CD4-positive, alpha-beta T cell treated with Interleukin-2 at 100 ng/mL for 4 hours (primary cell): ENCODE data around the gene TRIM52.
A peak's percentile ranks its signal among the peaks of the same experiment; 100 is the strongest.

Experiments
- DNase-seq: peaks from one replicate; pipeline ENCODE4 v3.0.0-alpha.2; 2020; ENCODE audit warnings: low spot score

The TRIM52 gene

GRCh38 chr5:181258576-181258975 is 2.4 kb downstream of the TRIM52 start:
- no peak for DNase-seq

GRCh38 chr5:181255836-181256578 is 4.9 kb downstream of the TRIM52 start:
- DNase-seq: no peak

GRCh38 chr5:181255276-181255675 is 5.7 kb downstream of the TRIM52 start:
- no peak for DNase-seq

DNA sequence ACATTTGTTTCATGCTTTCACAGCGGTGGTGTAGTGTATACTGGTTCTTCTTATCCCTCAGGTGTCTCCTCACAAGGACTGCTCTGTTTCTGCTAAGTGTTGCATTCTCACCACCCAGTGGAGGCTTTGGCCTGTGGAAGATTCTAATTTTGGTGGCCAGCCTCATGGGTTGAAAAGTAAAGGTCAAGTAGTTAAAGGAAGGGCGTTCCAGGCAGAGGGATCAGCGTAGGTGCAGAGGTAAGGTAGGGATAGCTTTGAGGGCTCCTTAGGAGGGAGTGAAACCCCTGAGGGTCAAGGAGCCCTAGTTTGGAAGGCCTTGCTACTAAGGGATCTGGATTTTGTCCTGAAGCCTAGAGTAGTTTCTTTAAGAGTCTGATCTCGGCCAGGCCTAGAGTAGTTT is 12.7 kb downstream of the TRIM52 start:
- DNase-seq: no peak

GRCh38 chr5:181246276-181247049 is 14.5 kb downstream of the TRIM52 start:
- peak; percentile 69 for DNase-seq

GRCh38 chr5:181245427-181246275 is 15.3 kb downstream of the TRIM52 start:
- no peak for DNase-seq

DNA sequence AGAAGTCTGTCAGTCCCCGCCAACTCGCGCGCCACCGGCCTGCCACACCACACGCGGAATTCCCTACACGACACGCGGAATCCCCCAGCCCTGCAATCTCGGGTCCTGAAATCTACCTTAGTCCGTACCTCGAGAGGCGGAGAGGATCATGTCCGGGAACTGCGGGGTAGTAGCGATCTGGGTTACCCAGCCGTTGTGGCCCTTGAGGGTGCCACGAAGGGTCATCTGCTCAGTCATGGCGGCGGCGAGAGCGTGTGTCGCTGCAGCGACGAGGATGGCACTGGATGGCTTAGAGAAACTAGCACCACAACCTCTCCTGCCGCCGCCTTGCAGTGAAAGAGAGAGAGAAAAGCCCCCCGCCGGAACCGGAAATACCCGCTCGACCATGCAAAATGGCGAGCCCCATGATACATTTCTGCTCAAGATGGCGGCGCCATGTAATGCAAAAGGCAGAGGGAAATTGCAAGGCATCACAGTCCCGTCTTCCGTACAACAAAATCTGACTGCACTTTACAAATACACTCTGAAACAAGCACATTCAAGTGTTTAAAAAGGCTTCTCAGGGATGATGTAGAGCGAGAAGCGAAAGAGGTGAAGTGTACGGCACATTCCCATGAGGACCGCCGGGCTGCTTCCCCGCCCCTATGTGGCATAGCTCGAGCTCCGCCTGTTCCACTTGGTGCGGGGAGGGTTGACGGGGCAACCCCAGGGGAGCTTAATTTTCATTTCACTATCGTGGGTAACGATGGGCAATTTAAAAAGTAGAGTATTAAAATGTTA is 17.2 kb downstream of the TRIM52 start, which contains the start of gene RACK1:
RACK1 (minus strand) TSS at position 343 of the 780 bp plus-strand sequence; CDS start at position 237, 106 bp downstream.
- peak; percentile 89 for DNase-seq

GRCh38 chr5:181243018-181243563 is 17.9 kb downstream of the TRIM52 start:
- no peak for DNase-seq

GRCh38 chr5:181242031-181242451 is 18.9 kb downstream of the TRIM52 start:
- no peak for DNase-seq

- DNase-seq: peak; percentile 64
These were observed 19.5 kb downstream of the TRIM52 start for GRCh38 chr5:181241393-181241975.

DNA sequence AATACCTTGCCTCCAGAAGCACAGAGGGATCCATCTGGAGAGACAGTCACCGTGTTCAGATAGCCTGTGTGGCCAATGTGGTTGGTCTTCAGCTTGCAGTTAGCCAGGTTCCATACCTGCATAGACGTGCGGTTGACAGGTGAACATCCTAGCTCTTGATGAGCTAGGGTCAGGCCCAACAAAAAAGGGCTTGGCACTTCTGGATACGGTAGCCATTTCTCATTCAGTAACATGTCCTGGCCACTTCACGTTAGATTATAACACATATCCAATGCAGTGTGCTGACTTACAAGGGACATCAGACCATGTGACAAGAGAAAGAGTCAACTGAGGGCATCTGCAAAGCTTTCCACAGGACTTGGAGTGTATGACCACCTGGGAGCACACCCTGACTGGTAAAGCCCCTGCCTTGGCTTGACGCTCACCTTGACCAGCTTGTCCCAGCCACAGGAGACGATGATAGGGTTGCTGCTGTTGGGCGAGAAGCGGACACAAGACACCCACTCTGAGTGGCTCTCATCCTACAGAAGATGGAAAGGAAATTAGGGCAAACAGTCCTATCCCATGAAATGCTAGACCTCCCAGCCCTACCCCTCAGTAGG is 21.8 kb downstream of the TRIM52 start:
- no peak for DNase-seq

GRCh38 chr5:181237729-181238385 is 23.1 kb downstream of the TRIM52 start:
- no peak for DNase-seq

GRCh38 chr5:181236954-181237641 is 23.8 kb downstream of the TRIM52 start:
- no peak for DNase-seq

- no peak for DNase-seq
These were observed 24.5 kb downstream of the TRIM52 start for GRCh38 chr5:181236471-181236870.

- no peak for DNase-seq
These were observed 25.1 kb downstream of the TRIM52 start for GRCh38 chr5:181235689-181236366.

DNA sequence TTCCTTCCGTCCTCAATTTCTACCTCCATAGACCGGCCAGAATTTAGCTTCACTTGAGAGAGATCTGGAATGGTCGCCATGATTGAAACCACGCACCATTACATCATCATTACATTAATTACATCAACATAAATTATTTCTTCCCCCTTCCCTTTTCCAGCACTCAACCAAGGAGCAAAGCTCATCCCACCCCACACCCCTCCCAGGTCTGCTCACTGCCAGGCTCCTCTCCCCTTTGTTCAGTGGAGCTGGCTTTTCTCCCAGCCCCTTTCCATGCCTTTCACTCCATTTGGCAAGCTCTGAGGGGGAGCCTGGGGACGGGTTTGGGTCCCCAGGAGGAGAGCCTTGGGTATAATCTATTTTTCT is 25.6 kb downstream of the TRIM52 start:
- no peak for DNase-seq

- DNase-seq: no peak
These were observed 26.3 kb downstream of the TRIM52 start for GRCh38 chr5:181234455-181235306.
